ENCODE measurements around the gene VPS25.

- TF ChIP-seq, protein P1, sequence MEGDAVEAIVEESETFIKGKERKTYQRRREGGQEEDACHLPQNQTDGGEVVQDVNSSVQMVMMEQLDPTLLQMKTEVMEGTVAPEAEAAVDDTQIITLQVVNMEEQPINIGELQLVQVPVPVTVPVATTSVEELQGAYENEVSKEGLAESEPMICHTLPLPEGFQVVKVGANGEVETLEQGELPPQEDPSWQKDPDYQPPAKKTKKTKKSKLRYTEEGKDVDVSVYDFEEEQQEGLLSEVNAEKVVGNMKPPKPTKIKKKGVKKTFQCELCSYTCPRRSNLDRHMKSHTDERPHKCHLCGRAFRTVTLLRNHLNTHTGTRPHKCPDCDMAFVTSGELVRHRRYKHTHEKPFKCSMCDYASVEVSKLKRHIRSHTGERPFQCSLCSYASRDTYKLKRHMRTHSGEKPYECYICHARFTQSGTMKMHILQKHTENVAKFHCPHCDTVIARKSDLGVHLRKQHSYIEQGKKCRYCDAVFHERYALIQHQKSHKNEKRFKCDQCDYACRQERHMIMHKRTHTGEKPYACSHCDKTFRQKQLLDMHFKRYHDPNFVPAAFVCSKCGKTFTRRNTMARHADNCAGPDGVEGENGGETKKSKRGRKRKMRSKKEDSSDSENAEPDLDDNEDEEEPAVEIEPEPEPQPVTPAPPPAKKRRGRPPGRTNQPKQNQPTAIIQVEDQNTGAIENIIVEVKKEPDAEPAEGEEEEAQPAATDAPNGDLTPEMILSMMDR (IDR thresholded peaks at IDR 0.05), result no peak
- no peak for TF ChIP-seq POLR2AphosphoS5 (IDR thresholded peaks at IDR 0.05; ENCODE audit: low read depth, low read length)
- no peak for TF ChIP-seq TCF7L2 (IDR thresholded peaks at IDR 0.05; ENCODE audit: low read depth, low read length)
These were observed 22.4 kb upstream of the VPS25 start for GRCh38 chr17:42750739-42751344.

Measured in Panc1 (cell line).